Lung (tissue), 12 donors: ENCODE data around the gene AGAP1. TPM values are rescaled to one million over a fixed set of nuclear protein-coding genes. Genes with fewer than 3 reads are reported as not detected.

Experiments
- ATAC-seq: fragments of 200-7000 bp; cut with Tn5 transposase; one replicate; pipeline ENCODE4 v1.9.1; 2020; ENCODE audit warnings: moderate number of reproducible peaks; ENCODE audit not compliant: insufficient read depth, low FRiP score
- DNase-seq, 3 donors: peaks; one replicate each; pipeline ENCODE4 v3.0.0-alpha.2; 2013 to 2017
- H3K27ac ChIP-seq, 2 donors: one replicate each; pipeline ENCODE4 v1.5.1; 2013; ENCODE audit warnings: mild to moderate bottlenecking in 2 of 2, moderate library complexity in 2 of 2, control low read depth in 1 of 2, inconsistent platforms in 1 of 2, low read depth in 1 of 2, low read length in 1 of 2
- H3K27me3 ChIP-seq, 3 donors: one replicate each; pipeline ENCODE4 v1.5.1; 2013; ENCODE audit warnings: low read length in 2 of 3; ENCODE audit not compliant: control insufficient read depth in 3 of 3, insufficient read depth in 3 of 3
- H3K36me3 ChIP-seq, 4 donors: one replicate each; pipeline ENCODE4 v1.5.1; 2013; ENCODE audit warnings: low read length in 4 of 4, mild to moderate bottlenecking in 1 of 4, moderate library complexity in 1 of 4; ENCODE audit not compliant: control insufficient read depth in 4 of 4, insufficient read depth in 4 of 4
- H3K4me1 ChIP-seq, 5 donors: one replicate each; pipeline ENCODE4 v1.5.1; 2013; ENCODE audit warnings: low read length in 5 of 5, mild to moderate bottlenecking in 2 of 5, moderate library complexity in 1 of 5; ENCODE audit not compliant: control insufficient read depth in 5 of 5, insufficient read depth in 5 of 5
- H3K4me3 ChIP-seq: one replicate; pipeline ENCODE4 v1.5.1; 2013; ENCODE audit warnings: mild to moderate bottlenecking, control low read depth, moderate library complexity
- H3K9ac ChIP-seq, 2 donors: one replicate each; pipeline ENCODE4 v1.5.1; 2013; ENCODE audit warnings: low read length in 2 of 2, control low read depth in 1 of 2; ENCODE audit not compliant: insufficient read depth in 1 of 2
- H3K9me3 ChIP-seq, 4 donors: one replicate each; pipeline ENCODE4 v1.5.1; 2013; ENCODE audit warnings: low read length in 3 of 4, mild to moderate bottlenecking in 1 of 4, moderate library complexity in 1 of 4; ENCODE audit not compliant: control insufficient read depth in 4 of 4, insufficient read depth in 3 of 4
- CTCF ChIP-seq: IDR thresholded peaks from 2 replicates; pipeline ENCODE4 v1.5.1; 2012; ENCODE audit warnings: mild to moderate bottlenecking; ENCODE audit errors: control extremely low read depth, extremely low read depth
- WGBS, 2 donors: extraction: QIAGEN DNeasy Blood & Tissue Kit; methylation state at CpG; one replicate each; pipeline ENCODE4 v1.1.7; 2013; 5-methylcytosine and 5-hydroxymethylcytosine counted together
- polyA plus RNA-seq, 2 donors: library from polyadenylated mRNA; stranded (reverse); fragments of 200-250 nt; gene quantifications; one replicate each; pipeline ENCODE4 v1.2.1, GENCODE V29; 2013
- total RNA-seq, 2 donors: library from RNA; depleted of rRNA in 1 of 2; stranded (reverse); fragments of >200 nt in 1 of 2; gene quantifications; one replicate each; pipeline ENCODE4 v1.2.1, GENCODE V29; 2014 to 2021
- donor health status: control.
- donor health status: control.
- donor health status: Bipolar disorder and iron deficiency.
- donor health status: healthy.
- donor health status: DM: yes; HTN: yes; CAD: no.

Gene AGAP1
- total and polyA plus RNA-seq, 4 donors, result 6.6 to 39.4 (median 20.2) TPM

GRCh38 chr2:236105955-236106607, 612.2 kb downstream of the AGAP1 start:
- Histone ChIP-seq H3K9ac (no peak overlapping the region), H3K4me3 (no peak overlapping the region), H3K36me3 (peaks cover 0 to 2% (median 0%) of the 10 kb centered on the region in 4 donors), H3K9me3 (no peaks in the 10 kb centered on the region), H3K4me1 (peaks cover 0 to 17% (median 5%) of the 10 kb centered on the region in 5 donors), H3K27ac (no peak overlapping the region), H3K27me3 (no peaks in the 10 kb centered on the region)
- WGBS, 2 donors, result 88 to 92% methylated on average over 16 of the region's 16 CpGs
- no peak for ATAC-seq
- no peak for TF ChIP-seq CTCF
- no peak for DNase-seq

- WGBS, 2 donors, result 81 to 89% methylated on average over 10 of the region's 10 CpGs
- Histone ChIP-seq H3K9ac (no peak overlapping the region), H3K27ac (no peak overlapping the region), H3K4me1 (peaks cover 0 to 17% (median 5%) of the 10 kb centered on the region in 5 donors), H3K9me3 (no peaks in the 10 kb centered on the region), H3K4me3 (no peak overlapping the region), H3K36me3 (no peaks in the 10 kb centered on the region), H3K27me3 (no peaks in the 10 kb centered on the region)
- no peak for ATAC-seq
- no peak for TF ChIP-seq CTCF
- no peak for DNase-seq
Observed at GRCh38 chr2:236106761-236107160, 612.9 kb downstream of the AGAP1 start.

GRCh38 chr2:236107536-236107935, 613.7 kb downstream of the AGAP1 start:
- H3K4me3 ChIP-seq, result no peak overlapping the region

More at GRCh38 chr2:236107536-236107935, 613.7 kb downstream of the AGAP1 start:
- Histone ChIP-seq H3K9ac (no peak overlapping the region), H3K27ac (no peak overlapping the region), H3K27me3 (no peaks in the 10 kb centered on the region), H3K9me3 (no peaks in the 10 kb centered on the region), H3K4me1 (peaks cover 0 to 17% (median 5%) of the 10 kb centered on the region in 5 donors), H3K36me3 (no peaks in the 10 kb centered on the region)
- TF ChIP-seq CTCF, result no peak
- whole genome bisulfite sequencing, 2 donors, result 86 to 89% methylated on average over 11 of the region's 11 CpGs
- DNase-seq (no peak), ATAC-seq (no peak)
